Activated CD8-positive, alpha-beta memory T cell treated with anti-CD3 and anti-CD28 coated beads, Interleukin-2, amount 50 U/mL, for 1 hour (primary cell): ENCODE results near the gene SALL1.

Experiments
- DNase-seq: peaks from one replicate; pipeline ENCODE4 v3.0.0-alpha.2; 2020; ENCODE audit errors: extremely low read depth

The SALL1 gene

DNA sequence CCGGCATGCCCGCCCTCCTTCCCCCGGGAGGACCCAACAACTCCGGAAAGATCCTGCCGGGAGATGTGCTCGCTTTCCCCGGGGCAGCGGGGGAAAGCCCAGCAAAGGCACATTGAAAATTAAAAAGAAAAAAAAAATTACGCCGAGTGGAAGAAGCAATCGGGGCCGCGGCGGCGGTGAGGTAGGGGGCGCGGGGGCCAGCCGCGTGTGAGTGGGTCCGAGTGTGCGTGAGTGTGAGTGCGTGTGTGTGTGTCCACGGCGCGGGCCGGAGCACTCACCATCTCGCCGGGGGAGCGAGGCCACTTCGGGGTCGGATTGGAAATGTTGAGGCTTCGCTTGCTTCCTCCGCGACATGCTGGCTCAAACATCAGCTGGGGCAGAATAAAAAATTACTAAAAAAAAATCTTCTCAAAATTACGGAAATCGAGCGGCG is at the start of gene SALL1:
Gene SALL1 (minus strand): TSS at position 383 of the 433 bp plus-strand sequence. CDS start 29 bp downstream, at position 354.
- no peak for DNase-seq

DNA sequence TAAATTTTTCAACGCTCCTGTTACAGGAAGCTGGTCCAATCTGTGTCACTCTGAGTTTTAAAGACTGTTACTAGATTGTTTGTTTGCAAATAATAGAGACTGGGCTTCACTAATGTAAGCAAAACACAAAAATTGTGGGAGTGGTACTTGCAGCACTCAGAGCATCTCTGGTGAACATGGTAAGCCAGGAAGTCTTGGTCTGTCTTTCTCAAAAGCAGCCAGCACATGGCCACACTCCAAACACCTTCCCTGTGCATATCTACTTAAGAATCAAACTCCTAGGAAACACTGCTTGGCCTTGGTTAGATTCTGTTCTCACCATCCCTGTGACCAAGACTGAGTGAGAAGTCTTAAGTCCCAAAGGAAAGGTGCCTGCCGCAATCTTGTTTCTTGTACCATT is 49.7 kb upstream of the SALL1 start:
- no peak for DNase-seq

DNA sequence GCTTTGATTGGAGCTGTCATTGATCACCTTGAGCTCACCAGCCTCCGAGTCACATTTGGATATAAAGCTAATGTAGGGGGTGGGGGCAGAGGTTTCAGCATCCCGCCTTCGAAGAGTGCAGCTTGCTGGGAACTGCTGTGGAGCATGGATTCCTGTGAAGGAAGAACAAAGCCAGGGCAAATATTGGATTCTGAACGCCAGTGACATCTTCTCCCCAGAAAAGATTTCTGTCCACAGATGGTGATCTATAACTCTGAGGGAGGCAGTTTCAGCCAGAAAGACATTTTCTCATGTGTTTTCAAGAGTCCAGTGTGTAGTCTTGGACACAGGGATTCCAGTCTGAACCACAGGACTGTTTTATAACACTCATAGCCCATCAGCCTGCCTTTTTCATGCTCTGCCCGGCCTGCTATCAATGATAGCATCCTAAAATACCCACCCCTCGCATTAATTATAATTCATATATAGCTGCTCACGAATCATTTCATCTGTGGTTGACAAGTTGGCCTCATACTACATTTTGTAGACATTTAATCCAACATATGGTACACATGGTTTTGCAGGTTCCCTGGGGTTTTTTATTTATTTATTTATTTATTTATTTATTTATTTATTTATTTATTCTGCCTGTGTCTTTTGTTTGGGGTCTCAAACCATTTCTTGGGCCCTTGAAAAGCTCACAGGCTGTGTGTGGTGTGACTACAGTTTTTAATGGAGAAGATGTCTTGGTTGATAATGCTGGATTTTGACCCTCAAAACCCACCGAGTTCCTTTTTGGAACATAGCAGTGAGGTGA is 47.1 kb upstream of the SALL1 start:
- DNase-seq, result no peak

DNA sequence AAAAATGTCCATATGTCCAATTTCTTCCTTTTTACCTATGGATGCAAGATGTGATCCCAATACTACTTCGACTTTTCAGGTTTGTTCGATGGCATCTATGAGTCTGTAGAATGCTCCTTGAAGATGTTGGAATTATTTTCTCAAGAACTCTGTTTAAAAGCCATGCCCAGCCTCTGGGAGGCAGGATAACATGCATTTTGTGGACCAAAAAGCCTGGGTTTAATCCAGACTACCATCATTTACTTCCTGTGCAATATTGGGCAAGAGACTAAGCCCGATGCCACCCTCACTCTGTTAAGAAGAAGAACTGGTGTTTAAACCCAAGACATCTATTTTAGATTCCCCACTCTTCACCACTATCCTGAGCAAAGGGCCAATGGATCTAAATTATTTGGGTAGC is 42.8 kb upstream of the SALL1 start:
- DNase-seq, result no peak

DNA sequence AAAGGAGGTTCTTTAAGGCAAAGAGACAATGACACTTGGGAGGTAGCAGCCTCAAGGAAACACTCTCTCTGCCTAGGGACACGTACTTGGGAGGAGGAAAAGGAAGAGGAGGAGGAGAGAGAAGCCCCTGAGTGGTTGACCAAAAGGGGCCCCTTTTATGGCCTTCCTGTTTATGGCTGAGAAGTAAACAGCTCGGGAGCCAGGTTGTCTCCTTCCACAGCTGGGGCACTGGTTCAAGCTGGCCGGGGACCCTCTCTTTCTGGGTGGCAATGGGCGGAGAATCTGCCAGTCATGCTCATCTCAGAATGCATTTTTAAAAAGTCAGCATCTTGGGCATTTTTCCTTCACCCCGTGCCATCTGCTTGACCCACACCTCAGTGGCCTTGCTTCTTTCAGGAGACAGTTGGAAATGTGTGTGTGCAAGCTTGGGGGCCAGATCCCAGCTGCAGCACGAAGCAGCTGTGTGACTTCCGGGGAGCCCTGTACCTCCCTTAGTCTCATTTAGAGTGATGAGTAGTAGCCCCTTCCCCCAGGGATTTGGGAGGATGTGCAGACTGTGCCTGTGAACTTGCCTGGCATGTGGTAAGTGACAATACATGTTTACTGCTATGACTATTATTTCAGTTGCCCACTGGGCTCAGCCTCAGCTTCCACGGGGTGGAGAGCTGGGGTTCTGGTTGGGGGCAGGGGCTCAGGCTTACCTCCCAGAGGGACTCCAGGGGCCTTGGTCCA is 33.8 kb upstream of the SALL1 start:
- no peak for DNase-seq

DNA sequence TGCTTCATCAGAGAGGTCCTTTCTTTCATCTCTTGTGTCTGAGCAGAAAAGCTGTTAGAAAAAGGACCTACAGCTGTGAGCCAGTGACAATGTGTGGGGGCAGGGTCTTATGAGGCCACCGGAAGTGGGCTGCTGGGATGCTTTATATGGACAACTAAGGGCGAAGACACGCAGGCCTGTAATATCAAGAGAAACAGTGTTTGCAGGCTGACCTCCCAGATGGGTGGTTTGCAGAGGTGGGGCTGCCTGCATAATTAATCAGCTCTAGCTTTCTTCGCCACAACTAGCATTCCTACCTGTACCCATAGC is 30.4 kb upstream of the SALL1 start:
- no peak for DNase-seq

DNA sequence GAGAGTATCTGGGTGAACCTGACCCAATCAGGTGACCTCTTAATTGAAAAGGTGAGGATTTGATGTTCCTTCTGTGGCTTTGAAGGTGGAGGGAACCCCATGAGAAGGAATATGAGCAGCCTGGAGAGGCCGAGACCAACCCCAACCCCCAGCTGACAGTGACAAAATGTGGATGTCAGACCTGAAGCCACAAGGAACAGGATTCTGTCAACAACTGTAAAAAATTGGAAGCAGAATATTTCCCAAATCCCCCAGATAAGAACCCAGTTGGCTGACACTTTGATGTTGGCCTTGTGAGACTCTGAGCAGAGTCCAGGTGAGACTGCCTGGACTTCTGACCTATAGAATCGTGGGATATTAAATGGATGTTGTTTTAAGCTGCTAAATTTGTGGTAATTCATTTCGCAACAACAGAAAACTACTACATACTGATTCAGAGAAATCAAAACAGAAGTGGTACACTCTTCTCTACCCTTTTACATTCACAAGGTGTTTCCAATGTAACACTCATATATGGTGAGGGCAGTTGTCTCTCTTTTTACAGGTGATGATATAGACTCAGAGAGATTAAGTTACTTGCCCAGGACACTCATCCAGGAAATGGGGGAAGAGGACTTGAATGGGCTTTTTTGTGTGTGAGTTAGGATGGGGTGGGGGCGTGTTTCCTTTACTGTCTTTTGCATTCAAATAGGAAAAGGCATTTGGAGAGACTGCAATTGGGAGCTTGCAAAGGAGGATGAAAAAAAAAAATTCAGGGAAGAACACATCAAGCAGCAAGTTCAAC is 29.8 kb upstream of the SALL1 start:
- no peak for DNase-seq

DNA sequence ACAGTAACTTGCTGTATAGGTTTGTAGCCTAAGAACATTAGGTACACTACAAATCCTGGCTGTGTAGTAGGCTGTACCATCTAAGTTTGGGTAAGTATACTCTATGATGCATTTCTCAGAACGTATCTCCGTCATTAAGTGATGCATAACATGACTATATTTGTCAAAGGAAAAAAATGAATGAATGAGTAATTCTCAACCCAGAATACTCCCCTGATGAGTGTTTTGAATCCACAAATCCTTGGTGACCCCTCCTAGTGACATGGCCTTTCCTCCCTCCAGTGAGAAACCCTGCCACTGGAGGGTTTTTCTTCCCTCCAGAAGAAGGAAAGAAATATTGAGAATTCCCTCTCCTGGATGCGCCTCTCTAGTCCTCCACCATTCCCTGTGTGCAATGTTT is 24.0 kb upstream of the SALL1 start:
- DNase-seq, result no peak

DNA sequence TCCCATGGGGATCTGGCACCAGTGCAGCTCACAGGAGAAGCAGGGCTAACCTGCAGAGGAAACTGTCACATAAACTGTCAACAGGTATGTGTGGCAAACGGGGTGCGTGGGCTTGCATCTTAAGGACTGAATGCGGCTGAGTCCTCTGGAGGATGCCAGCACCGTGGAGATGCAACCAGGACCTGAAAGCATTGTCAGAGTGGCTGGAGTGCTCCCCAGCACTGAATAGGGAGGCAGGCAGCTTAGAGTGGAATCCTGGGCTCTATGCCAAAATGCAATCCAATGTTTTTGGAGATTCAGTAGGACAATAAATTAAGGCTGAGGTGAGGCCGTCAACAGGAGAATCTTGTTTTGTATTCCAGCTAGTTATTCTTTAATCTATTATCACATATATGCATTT is 21.3 kb upstream of the SALL1 start:
- DNase-seq, result no peak

DNA sequence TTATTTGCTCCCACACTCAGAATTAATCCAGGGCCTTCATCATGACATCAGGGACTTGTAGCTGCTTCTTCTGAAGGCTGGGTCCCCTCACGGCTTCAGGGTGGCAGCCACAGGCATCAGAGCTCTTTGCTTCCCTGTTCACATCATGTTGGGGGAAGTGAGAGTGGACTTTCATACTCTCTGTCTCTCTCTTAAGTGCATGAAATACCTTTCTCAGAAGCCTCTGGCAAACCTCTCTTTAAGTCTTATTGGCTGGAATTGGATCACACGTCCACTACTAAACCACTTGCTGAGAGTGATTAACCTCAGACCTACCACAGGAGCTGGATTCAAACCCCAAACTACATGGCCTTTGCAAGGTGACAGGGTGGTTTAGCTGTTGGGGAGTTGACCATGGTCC is 17.7 kb upstream of the SALL1 start:
- no peak for DNase-seq

DNA sequence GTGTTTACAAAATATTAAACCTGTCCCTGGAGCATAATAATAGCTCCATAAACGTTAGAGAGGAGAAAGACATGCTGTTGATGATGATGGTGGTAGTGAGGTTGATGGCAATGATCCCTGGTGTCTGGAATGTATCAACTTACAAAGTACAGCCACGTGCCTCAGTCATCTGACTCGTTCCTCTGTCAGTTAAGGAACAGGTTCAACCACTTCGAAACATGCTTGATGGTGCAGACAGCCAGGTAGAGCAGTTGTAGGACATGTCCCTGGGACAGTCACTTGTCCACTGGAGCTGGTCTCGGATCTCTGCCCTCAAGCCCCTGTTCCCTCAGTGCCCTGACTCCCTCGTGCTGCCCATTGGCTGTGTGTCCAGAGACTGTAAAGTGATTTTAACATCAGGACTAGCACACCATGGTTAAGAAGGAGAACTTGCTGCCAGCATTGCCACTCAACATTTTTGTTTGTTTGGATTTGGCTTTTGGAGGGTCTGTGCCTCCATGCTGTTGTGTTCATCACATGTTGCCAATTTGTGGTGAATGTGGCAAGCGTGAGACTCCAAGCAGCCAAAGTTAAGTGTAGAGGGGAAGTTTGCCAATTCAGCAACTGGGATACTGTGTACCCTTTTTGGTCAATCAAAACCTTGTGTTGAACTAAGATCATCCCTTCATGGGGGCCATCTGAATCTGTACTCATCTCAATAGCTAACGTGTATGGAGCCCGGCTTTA is 16.3 kb upstream of the SALL1 start:
- DNase-seq, result no peak

DNA sequence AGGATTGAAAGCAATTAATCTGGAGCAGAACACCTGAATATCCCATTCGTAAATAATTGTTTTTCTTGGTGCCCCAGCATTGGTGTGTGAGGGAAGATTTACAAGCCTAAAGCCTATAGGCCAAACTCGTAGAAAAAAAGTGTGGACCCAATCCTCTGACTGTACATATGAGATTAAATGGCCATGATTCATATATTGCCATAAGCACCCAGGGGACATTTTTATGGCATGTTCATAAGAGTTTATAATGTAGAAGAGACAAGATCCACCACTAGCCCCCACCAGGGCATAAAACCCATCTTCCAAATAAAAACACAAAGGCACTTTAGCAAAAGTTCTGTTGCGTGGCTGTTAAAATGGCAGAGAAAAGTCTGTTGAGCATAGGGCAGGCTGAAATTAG is 15.5 kb upstream of the SALL1 start:
- no peak for DNase-seq

DNA sequence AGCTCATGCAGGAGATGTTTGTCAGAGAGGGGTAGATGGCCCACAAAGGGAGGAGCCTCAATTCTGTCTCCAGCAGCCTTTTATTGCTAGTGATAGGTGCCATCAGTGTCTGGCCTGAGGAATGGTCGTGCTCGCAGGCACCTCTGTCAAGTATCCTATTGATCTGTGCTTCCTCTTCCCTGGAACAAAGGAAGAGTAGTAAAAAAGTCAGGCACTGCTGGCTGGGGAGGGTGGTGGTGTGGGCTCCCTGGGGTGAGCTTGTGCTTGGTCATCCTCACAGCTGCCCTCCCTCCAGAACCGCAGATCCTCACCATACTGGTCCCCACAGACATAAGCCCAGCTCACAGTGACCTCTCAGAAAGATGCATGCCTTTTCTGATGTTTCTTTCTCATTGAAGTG is 15.0 kb upstream of the SALL1 start:
- DNase-seq, result no peak

DNA sequence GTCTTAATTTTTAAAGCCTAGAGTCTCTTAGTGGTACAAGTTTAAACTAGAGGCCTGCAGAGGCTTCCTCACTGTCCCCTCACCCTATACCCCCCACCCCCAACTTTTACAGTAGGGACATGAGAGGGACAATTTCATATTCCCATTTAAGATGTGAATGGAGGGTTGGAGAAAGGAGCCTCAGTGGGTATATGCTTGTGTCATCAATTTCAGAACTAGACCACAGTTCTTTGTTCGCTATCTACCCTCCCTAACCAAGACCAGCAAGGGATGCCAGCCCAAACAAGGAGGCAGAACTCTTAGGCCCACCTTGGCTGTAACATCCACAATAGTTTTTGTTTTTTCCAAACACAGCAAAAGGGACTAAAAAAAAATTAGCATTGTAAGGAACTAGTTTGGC is 14.0 kb upstream of the SALL1 start:
- no peak for DNase-seq

DNA sequence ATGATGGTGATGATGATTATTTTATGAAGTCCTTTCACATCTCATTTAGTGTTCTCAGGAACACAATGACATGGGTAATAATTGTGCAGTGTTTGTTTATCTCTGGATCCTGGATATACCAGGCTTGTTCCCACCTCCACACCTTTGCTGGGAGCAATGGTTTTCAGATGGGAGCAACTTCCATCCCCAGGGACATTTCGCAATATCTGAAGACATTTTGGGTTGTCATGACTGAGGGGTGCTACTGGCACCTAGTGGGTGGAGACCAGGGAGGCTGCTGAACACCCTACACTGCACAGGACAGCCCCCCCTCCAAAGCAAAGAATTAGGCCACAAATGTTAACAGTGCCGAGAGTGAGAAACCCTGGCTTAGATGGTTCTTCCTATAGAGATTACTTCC is 13.5 kb upstream of the SALL1 start:
- DNase-seq, result no peak

DNA sequence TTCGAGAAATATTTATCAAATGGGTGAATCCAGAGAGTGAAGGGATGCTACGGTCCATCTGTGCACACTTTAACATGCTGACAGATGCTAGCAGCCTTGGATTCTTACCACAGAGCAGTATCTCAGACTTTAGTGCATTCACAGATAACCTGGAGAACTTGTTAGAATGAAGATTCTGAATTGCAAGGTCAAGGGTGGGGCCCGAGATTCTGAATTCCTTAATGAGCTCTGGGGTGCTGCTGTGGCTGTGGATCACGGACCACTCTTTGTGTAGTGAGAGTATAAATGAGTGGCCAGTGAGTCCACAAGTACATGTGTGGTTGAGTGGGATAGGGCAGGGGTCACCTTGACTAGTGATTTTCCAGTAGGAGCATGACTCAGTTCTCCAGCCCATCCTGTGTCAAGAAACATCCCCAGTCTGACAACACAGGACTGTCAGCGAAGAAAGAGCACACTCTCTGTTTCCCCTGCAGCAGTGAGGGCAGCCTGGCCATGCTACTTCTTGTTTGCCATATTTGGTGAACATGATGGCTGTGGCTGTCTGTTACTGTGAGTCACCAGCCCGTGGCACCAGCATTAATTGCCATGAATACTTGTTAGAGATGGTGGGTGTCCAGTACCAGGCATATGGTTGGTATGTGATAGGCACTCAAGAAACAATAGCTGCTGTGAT is 13.0 kb upstream of the SALL1 start:
- no peak for DNase-seq

DNA sequence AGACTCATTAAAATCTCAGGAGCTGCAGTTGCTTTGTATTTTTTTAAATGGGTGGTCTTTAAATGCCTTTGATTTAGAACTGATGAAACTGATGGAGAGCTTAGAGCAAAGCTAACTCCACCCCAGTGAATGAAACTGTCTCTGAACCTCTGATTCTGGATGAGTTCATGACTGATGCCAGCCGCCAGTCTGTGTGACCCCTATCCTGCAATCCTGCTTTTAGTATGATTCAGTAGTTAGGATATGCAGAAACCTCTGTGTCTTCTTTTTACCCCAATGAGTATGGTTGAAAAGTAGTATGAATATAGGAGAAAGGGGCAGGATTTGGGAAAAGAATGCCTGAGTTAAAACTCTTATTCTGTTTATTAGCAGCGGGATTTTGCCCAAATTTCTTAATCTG is 12.3 kb upstream of the SALL1 start:
- no peak for DNase-seq

DNA sequence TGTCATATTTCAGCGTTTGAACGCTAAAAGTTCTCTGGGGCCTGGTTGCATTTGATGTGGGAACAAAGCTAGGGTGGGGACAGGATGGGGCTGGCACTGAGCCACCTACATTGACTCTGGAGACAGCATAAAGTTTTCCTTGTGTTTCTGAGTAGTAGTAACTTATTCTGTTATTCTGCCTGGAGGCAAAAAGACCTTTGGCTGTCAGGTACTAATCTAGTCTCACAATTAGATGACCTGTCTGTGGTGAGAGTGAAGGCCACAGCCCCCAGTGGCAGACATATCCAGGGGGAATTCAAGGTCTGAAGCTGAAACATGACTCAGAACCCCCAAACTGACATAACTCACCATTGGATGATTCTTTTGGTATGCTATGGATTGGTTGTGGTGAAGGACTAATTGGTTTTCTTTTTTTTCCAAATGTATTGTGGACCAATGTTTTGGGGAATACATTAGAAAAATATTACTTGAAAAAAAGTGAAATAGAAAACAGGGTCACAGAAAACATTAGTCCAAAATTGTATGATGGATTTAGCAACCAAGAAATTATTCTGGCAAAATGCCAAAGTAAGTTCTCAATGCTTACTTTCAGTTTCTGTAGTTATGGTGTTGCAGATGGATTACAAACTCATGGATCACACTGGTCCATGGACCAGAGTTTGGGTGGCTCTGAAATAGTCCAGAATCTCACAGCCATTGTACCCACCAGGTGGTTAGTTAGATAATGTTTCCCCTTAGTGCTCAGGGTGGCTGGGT is 10.5 kb upstream of the SALL1 start:
- DNase-seq, result no peak

DNA sequence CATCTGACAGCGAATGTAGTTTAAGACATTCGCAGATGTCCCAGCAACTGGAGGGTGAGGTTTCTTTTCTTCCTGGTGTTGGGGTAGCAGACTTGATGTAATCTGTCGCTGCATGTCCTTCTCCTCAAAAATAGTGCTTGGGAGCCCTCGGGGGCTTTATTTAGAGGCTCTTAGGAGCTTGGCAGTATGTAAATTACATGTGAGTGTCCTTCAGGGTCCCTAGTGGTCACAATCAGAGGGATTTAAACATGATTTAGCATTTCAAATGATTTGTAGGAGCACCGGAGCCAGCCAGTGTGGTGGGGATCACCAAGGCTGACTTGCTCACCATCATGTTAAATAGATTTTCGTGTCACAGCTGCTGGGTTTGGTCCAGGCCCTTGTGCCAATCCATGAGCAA is 8.8 kb upstream of the SALL1 start:
- no peak for DNase-seq

DNA sequence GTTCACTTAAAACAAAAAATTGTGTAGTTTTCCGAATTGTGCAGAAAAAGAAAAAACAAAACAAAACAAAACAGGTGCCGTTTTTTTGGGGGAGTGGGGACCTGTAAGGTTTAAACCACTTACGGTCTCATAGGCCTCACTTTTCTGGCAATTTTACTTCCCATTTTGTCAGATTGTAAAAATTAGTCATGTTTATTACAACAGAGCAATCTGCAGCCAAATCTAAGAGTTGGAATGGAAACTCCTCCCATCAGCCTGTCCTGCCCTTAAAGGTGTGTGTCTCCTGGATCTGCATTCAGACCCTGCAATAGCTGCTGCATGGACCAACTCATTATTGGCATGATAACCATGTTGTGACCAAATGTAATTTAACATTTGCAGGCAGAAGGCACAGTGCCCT is 8.2 kb upstream of the SALL1 start:
- DNase-seq, result no peak

DNA sequence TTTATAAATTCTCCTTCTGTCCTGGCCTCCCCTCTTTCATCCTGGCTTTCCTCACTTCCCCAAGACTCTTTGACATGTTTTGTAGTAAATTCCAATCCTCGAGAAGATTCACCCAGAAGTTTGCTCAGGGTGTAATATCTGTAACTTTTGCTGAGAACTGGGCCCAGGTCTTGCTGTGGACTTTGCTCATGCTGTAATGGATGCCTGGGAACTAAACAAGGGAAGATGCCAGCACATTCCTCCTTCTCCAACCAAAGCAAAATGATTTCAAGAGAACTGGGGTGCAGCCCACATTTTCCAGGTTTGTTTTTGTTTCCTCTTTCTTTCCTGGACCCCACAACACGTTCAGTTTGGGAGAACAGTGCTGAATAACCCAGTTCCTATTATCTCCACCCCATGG is 6.6 kb upstream of the SALL1 start:
- no peak for DNase-seq
